Spleen (tissue), 11 donors: Measurements from ENCODE around the gene FAM171A2. TPM values are rescaled to one million over a fixed set of nuclear protein-coding genes. Genes with fewer than 3 reads are reported as not detected.
"Not testable (repeated sequence)": the region's sequence is repeated elsewhere in the genome, so short reads cannot be mapped to it uniquely, and the experiment has no call there.

Experiments
- DNase-seq: peaks from one replicate; pipeline ENCODE4 v3.0.0-alpha.2; 2020
- H3K27ac ChIP-seq, 8 donors: fragments of 200-600 bp; sonication (generic) in 7 of 8; 1 replicate in 4 of 8; 2 replicates in 4 of 8; pipeline versions ENCODE4 v1.5.0 to v1.8.0; 2016 to 2021; ENCODE audit warnings: inconsistent platforms in 4 of 8, mild to moderate bottlenecking in 4 of 8, moderate library complexity in 1 of 8
- H3K27me3 ChIP-seq, 7 donors: fragments of 200-600 bp; sonication (generic) in 6 of 7; replicated peaks in 1 of 7; 1 replicate in 4 of 7; 2 replicates in 3 of 7; pipeline versions ENCODE4 v1.5.0 to v1.8.0; 2016 to 2021; ENCODE audit warnings: inconsistent platforms in 3 of 7, mild to moderate bottlenecking in 1 of 7
- H3K36me3 ChIP-seq, 6 donors: fragments of 200-600 bp; sonication (generic) in 5 of 6; 1 replicate in 4 of 6; 2 replicates in 2 of 6; pipeline versions ENCODE4 v1.5.0 to v1.8.0; 2016 to 2021; ENCODE audit warnings: inconsistent platforms in 2 of 6
- H3K4me1 ChIP-seq, 6 donors: fragments of 200-600 bp; sonication (generic) in 5 of 6; 1 replicate in 3 of 6; 2 replicates in 3 of 6; pipeline versions ENCODE4 v1.5.0 to v1.8.0; 2016 to 2021; ENCODE audit warnings: inconsistent platforms in 3 of 6
- H3K4me3 ChIP-seq, 8 donors: fragments of 200-600 bp; sonication (generic) in 7 of 8; 1 replicate in 4 of 8; 2 replicates in 4 of 8; pipeline versions ENCODE4 v1.5.0 to v1.8.0; 2016 to 2021; ENCODE audit warnings: inconsistent platforms in 4 of 8, mild to moderate bottlenecking in 4 of 8, moderate library complexity in 2 of 8
- H3K9me3 ChIP-seq, 8 donors: fragments of 200-600 bp; sonication (generic) in 7 of 8; 1 replicate in 4 of 8; 2 replicates in 4 of 8; pipeline versions ENCODE4 v1.5.0 to v1.8.0; 2016 to 2021; ENCODE audit warnings: inconsistent platforms in 4 of 8
- CTCF ChIP-seq, 11 experiments: fragments of 200-600 bp in 7 of 11; fragments of 450-650 bp in 4 of 11; sonication (generic) in 4 of 11; IDR thresholded peaks in 8 of 11; conservative IDR thresholded peaks in 3 of 11; 1 replicate in 7 of 11; 2 replicates in 4 of 11; pipeline versions ENCODE4 v1.4.0 to v1.8.0; 2016 to 2021; ENCODE audit warnings: antibody characterized with exemption in 11 of 11, inconsistent platforms in 4 of 11, mild to moderate bottlenecking in 1 of 11
- POLR2A ChIP-seq, 3 donors: fragments of 450-650 bp; IDR thresholded peaks; one replicate each; pipeline ENCODE4 v1.5.1; 2017; ENCODE audit warnings: antibody characterized with exemption in 3 of 3, mild to moderate bottlenecking in 1 of 3
- POLR2AphosphoS5 ChIP-seq, 3 donors: sonication (generic); formaldehyde crosslinking; IDR thresholded peaks; one replicate each; pipeline ENCODE4 v1.5.1; 2017; ENCODE audit warnings: antibody characterized with exemption in 3 of 3
- WGBS, 5 donors: extraction: QIAGEN DNeasy Blood & Tissue Kit in 3 of 5; methylation state at CpG; one replicate each; pipeline versions ENCODE4 v1.1.5 to v1.1.7; 2013 to 2018; 5-methylcytosine and 5-hydroxymethylcytosine counted together
- intact Hi-C: fragments of 100-400 bp; cut with DNase I; formaldehyde crosslinking; loops from one replicate; pipeline ENCODE4 v1.15.0; 2023; ENCODE audit warnings: low total_unique reads
- polyA plus RNA-seq, 3 donors: library from polyadenylated mRNA; stranded (reverse); fragments of 200-250 nt; gene quantifications; one replicate each; pipeline ENCODE4 v1.2.1, GENCODE V29; 2013
- total RNA-seq, 7 donors: library from RNA; depleted of rRNA in 3 of 7; stranded (reverse); fragments of >200 nt in 3 of 7; fragmentation: NEBNext Ultra II Directional in 4 of 7; extraction: Animal tissue kit (Norgen Biotek cat#: 25700) in 4 of 7; gene quantifications; one replicate each; pipeline versions ENCODE4 v1.1.0 to v1.2.1, GENCODE V29; 2016 to 2021
- donor health status: healthy with polysubstance abuse.
- donor health status: DM: no; HTN: no; CAD: no; lungs with moderate emphysema.
- donor health status: DM: no; HTN: no; CAD: no.
- donor health status: Bipolar disorder and iron deficiency.
- donor health status: healthy.
- donor health status: DM: no; HTN: no; CAD: no.
- donor health status: DM: yes; HTN: yes; CAD: no.

FAM171A2 gene
- total and polyA plus RNA-seq, 10 donors = 0.11 to 2.5 (median 0.67) TPM

DNA sequence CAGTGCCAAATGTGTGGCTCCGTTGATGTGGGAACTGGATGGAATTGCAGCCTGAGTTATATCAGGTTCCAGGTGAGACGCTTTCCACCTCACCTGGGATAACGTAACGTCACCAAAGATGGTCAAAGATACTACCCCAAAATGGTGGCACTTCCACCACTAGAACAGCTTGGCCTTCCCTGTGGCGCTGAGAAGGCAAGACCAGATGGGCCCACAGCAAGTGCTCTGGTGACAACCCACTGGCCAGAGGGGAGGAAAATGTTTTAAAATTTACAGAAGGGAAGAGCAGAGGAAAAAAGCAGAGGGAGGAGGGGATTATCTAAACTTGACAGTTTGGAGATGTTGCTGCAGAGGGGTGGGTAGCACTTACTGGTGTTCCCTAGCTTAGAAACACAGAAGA lies 33.3 kb upstream of the FAM171A2 start:
- WGBS, 5 donors = 93 to 98% (median 97%) methylated on average over 5 of the region's 5 CpGs
- intact Hi-C loops = no loop called here
- Histone ChIP-seq H3K27me3 (no peaks in the 10 kb centered on the region), H3K27ac (no peak overlapping the region), H3K9me3 (no peaks in the 10 kb centered on the region), H3K4me1 (no peaks in the 10 kb centered on the region), H3K36me3 (peaks cover 0 to 62% (median 44%) of the 10 kb centered on the region in 6 donors), H3K4me3 (no peak overlapping the region)
- TF ChIP-seq POLR2AphosphoS5 (IDR thresholded peaks at IDR 0.05) (no peak), POLR2A (IDR thresholded peaks at IDR 0.05) (no peak), CTCF (IDR thresholded peaks at IDR 0.05 in 8 of 11, conservative IDR thresholded peaks at IDR 0.05 in 3 of 11) (no peak)
- no peak for DNase-seq

GRCh38 chr17:44394833-44395232 lies 31.2 kb upstream of the FAM171A2 start:
- DNase-seq = no peak
- intact Hi-C loops = no loop called here
- TF ChIP-seq CTCF (IDR thresholded peaks at IDR 0.05 in 8 of 11, conservative IDR thresholded peaks at IDR 0.05 in 3 of 11) (no peak), POLR2A (IDR thresholded peaks at IDR 0.05) (no peak), POLR2AphosphoS5 (IDR thresholded peaks at IDR 0.05) (no peak)
- no peaks in the 10 kb centered on the region for H3K27me3 ChIP-seq
- H3K36me3 ChIP-seq = peaks cover 0 to 41% (median 23%) of the 10 kb centered on the region in 6 donors
- H3K9me3 ChIP-seq = no peaks in the 10 kb centered on the region
- WGBS, 5 donors = 92 to 100% (median 95%) methylated on average over 2 of the region's 2 CpGs
- peaks cover 0 to 2% (median 0%) of the 10 kb centered on the region in 6 donors for H3K4me1 ChIP-seq
- no peak overlapping the region for H3K4me3 ChIP-seq
- H3K27ac ChIP-seq = no peak overlapping the region

DNA sequence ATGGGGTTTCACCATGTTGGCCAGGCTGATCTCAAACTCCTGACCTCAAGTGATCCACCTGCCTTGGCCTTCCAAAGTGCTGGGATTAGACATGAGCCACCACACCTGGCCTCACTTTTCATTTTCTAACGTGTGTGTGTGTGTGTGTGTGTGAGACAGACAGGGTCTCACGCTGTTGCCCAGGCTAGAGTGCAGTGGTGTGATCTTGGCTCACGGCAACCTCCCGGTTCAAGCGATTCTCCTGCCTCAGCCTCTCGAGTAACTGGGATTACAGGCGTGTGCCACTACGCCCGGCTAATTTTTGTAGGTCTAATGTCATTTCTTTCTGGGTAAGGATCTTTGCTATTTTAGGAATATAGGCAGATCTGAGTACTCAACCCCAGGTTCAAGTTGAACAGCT lies 30.5 kb upstream of the FAM171A2 start:
- intact Hi-C loops, H3K4me1 ChIP-seq, DNase-seq, H3K27me3 ChIP-seq, H3K27ac ChIP-seq, H3K4me3 ChIP-seq, H3K9me3 ChIP-seq: not testable (repeated sequence)
- H3K36me3 ChIP-seq = peaks cover 0 to 34% (median 17%) of the 10 kb centered on the region in 6 donors
- WGBS, 5 donors = 91 to 97% (median 96%) methylated on average over 9 of the region's 9 CpGs

GRCh38 chr17:44390250-44390870 lies 26.7 kb upstream of the FAM171A2 start:
- no peak overlapping the region for H3K27ac ChIP-seq
- H3K4me3 ChIP-seq = no peak overlapping the region
- H3K27me3 ChIP-seq = peaks cover 0 to 25% (median 8%) of the 10 kb centered on the region in 7 donors
- H3K36me3 ChIP-seq = peaks cover 0 to 1% (median 0%) of the 10 kb centered on the region in 6 donors
- TF ChIP-seq POLR2A (IDR thresholded peaks at IDR 0.05) = no peak
- no peak for TF ChIP-seq POLR2AphosphoS5 (IDR thresholded peaks at IDR 0.05)
- no peak for TF ChIP-seq CTCF (IDR thresholded peaks at IDR 0.05 in 8 of 11, conservative IDR thresholded peaks at IDR 0.05 in 3 of 11)
- intact Hi-C loops = no loop called here
- 69 to 80% (median 77%) methylated on average over 7 to 10 of the region's 10 CpGs for WGBS, 5 donors
- H3K9me3 ChIP-seq = no peaks in the 10 kb centered on the region
- peaks cover 7 to 15% (median 9%) of the 10 kb centered on the region in 6 donors for H3K4me1 ChIP-seq
- no peak for DNase-seq
